Measurements from ENCODE around the gene GRID1.

GRID1 gene

DNA sequence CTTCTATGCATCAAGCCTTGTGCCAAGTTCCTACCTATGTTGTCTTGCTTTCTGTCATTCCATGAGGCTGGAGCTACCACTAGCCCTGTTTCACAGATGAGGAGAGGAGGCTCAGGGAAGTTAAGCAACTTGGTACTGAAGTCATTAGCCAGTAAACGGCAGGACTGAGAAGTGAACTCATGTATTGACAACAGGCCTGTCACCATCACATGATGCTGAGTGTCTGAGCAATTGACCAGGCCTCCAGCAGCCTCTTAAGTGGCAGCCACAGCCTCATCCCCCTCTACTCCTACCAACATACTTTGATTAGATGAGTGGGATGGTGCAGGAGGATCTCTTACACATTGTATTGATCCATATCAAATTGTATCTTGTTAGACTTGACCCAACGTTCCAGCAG is 317.6 kb downstream of the GRID1 start:
- H3K36me3 Mint-ChIP-seq (ENCODE audit: low read depth), result no peaks in the 10 kb centered on the region
- no peaks in the 10 kb centered on the region for H3K4me1 Mint-ChIP-seq (ENCODE audit: low read depth)
- no peaks in the 10 kb centered on the region for H3K9me3 Mint-ChIP-seq
- H3K4me3 Mint-ChIP-seq, result no peak overlapping the region
- intact Hi-C loops (cut with micrococcal nuclease), result no loop called here
- H3K27ac Mint-ChIP-seq, result no peak overlapping the region
- peaks cover 1% of the 10 kb centered on the region for H3K27me3 Mint-ChIP-seq

DNA sequence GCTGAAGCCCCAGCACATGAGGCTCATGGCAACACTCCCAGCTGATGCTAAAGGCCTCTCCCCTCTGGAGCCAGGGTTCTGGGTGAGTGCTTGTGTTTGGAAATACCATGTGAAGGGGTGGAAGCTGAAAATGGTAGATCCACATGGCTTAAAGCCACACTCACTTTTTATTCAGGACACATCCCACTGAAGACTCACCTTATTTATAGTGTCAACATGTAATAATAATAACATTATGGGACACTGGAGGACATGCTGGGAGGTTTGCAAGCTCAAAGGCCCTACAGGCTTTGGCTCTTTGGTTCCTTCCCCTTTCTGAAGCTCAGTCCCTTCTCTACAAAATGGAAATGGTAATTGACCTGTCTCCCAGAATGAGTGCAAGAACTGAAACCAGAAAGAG is 318.0 kb downstream of the GRID1 start:
- Mint-ChIP-seq H3K27me3 (peaks cover 1% of the 10 kb centered on the region), H3K9me3 (no peaks in the 10 kb centered on the region), H3K27ac (no peak overlapping the region), H3K4me3 (no peak overlapping the region), H3K4me1 (ENCODE audit: low read depth) (no peaks in the 10 kb centered on the region), H3K36me3 (ENCODE audit: low read depth) (no peaks in the 10 kb centered on the region)
- intact Hi-C loops (cut with micrococcal nuclease), result no loop called here

DNA sequence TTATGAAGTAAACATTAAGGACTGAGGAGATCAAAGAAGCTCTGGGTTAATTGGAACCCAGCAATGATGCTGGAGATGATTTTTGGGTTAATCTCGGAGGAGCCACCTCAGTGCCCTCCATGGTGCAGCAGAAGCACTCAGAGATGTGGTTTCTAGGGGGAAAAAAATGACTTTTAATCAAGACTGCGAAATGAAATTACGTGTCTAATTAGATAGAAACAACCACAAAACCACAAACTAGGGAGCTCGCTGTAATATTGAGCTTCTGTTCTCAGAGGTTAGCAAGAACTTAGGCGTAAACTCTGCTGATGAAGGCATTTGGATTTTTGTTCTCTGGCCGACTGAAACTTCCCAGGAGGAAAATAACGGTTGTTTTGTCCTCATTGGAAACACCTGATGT is 319.0 kb downstream of the GRID1 start:
- H3K9me3 Mint-ChIP-seq, result no peaks in the 10 kb centered on the region
- no peaks in the 10 kb centered on the region for H3K36me3 Mint-ChIP-seq (ENCODE audit: low read depth)
- H3K4me3 Mint-ChIP-seq, result no peak overlapping the region
- H3K4me1 Mint-ChIP-seq (ENCODE audit: low read depth), result no peaks in the 10 kb centered on the region
- intact Hi-C loops (cut with micrococcal nuclease), result no loop called here
- H3K27ac Mint-ChIP-seq, result no peak overlapping the region
- peaks cover 1% of the 10 kb centered on the region for H3K27me3 Mint-ChIP-seq

DNA sequence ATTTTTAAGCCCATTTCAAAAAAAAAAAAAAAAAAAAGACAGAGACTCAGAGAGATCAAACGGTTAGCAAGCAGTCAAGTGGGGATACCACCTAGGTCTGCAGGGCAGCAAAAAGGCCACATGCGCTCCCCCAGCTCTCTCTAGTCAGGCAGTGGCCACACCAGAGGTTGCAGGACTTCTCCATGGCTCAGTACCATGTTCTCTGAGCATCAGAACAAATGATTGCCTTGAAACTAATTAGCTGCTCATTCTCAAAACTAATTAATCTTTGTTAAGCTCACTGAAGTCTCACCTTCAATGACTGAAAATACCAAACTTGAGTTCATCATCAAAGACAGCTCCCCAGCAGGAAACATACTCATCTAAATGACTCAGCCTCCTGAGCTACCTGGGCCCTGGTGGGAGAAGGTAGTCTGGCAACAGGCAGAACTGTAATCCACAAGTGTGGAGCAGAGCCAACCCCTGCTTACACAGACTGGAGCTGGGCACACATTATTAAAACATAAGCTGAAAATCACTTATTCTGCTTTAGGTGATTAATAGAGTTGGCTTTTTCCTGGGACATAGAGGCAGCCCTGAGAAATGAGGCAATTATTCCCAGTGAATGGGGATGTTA is 319.6 kb downstream of the GRID1 start:
- Mint-ChIP-seq H3K9me3 (no peaks in the 10 kb centered on the region), H3K4me1 (ENCODE audit: low read depth) (no peaks in the 10 kb centered on the region), H3K27ac (no peak overlapping the region), H3K27me3 (peaks cover 1% of the 10 kb centered on the region), H3K36me3 (ENCODE audit: low read depth) (no peaks in the 10 kb centered on the region), H3K4me3 (no peak overlapping the region)
- intact Hi-C loops (cut with micrococcal nuclease), result no loop called here

DNA sequence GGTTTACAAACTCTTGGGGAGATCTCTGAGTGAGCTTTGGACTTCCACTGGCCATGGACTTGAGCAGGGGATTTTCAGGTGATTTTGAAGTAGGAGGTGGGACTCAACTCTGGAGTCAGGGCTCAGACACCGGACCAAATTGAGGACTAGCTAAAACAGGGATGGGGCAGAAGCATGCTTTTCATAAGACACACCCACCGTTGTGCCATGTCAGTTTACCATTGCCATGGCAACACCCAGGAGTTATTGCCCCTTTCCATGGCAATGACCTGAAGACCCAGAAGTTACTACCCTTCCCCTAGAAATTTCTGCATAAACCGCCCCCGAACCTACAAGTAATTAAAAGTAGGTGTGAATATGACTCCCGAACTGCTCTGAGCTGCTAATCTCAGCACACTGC is 320.7 kb downstream of the GRID1 start:
- Mint-ChIP-seq H3K27me3 (peaks cover 1% of the 10 kb centered on the region), H3K27ac (no peak overlapping the region), H3K4me3 (no peak overlapping the region), H3K36me3 (ENCODE audit: low read depth) (no peaks in the 10 kb centered on the region), H3K9me3 (no peaks in the 10 kb centered on the region), H3K4me1 (ENCODE audit: low read depth) (no peaks in the 10 kb centered on the region)
- intact Hi-C loops (cut with micrococcal nuclease), result no loop called here

DNA sequence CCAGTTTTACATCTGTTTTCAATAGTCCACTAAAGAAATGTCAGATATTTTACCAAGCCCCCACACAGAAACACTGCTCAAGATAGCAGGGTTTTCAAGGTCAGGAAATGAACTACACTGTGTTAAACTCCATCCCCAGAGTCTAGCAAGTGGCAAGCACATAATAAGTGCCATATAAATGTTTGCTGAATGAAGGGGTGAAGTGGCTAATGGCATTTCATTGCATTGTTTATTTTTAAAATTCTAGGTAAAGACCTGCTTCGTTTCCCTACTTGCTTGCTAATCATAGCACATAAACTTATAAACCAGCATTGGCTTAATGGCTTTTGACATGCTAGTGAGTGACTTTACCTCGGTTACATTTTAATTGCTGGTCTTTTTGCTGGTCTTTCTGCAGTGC is 322.6 kb downstream of the GRID1 start:
- Mint-ChIP-seq H3K4me3 (no peak overlapping the region), H3K36me3 (ENCODE audit: low read depth) (no peaks in the 10 kb centered on the region), H3K4me1 (ENCODE audit: low read depth) (no peaks in the 10 kb centered on the region), H3K27me3 (peaks cover 1% of the 10 kb centered on the region), H3K27ac (no peak overlapping the region), H3K9me3 (no peaks in the 10 kb centered on the region)
- intact Hi-C loops (cut with micrococcal nuclease), result no loop called here

DNA sequence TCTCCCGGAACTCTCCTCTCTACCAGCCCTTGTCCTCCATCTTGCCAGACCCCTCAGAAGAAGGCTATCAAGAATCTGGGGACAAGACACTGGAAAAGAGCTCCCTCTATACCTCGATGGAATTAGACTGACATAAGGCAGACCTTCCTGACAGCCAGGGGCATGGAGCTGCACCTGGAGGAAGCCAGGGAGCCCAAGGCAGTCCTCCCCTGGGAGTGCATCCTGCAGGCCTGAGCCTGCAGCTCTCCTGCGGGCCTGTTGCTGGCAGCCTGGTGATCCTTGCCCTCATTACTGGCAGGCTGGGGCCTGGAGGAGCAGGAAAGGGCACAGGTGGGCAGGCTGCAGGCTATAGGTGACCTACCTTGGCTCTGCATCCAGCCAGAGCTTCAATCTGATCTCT is 323.4 kb downstream of the GRID1 start:
- no peak overlapping the region for H3K27ac Mint-ChIP-seq
- peaks cover 1% of the 10 kb centered on the region for H3K27me3 Mint-ChIP-seq
- H3K36me3 Mint-ChIP-seq (ENCODE audit: low read depth), result no peaks in the 10 kb centered on the region
- H3K4me1 Mint-ChIP-seq (ENCODE audit: low read depth), result no peaks in the 10 kb centered on the region
- intact Hi-C loops (cut with micrococcal nuclease), result no loop called here
- no peak overlapping the region for H3K4me3 Mint-ChIP-seq
- no peaks in the 10 kb centered on the region for H3K9me3 Mint-ChIP-seq

DNA sequence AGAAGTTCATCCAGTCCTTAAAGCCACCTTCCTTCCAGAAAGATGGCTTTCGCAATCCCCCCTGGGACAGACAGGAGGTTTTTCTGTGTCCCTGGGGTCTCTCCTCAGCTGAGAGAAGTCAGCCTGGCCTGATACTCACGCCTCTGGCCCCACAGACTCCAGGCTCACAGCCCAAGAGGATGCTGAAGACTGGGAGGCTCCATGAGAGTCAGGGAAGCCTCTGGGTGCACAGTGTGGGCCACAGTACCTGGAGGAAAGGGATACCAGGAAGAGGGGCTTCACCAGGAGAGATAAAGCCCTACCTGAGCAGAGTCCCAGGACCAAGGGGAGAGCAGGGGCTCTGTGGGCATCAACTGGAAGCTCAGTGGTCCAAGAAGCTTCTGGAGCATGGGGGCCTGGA is 324.4 kb downstream of the GRID1 start:
- Mint-ChIP-seq H3K4me1 (ENCODE audit: low read depth) (no peaks in the 10 kb centered on the region), H3K9me3 (no peaks in the 10 kb centered on the region), H3K4me3 (no peak overlapping the region), H3K36me3 (ENCODE audit: low read depth) (no peaks in the 10 kb centered on the region), H3K27me3 (peaks cover 1% of the 10 kb centered on the region), H3K27ac (no peak overlapping the region)
- intact Hi-C loops (cut with micrococcal nuclease), result no loop called here

DNA sequence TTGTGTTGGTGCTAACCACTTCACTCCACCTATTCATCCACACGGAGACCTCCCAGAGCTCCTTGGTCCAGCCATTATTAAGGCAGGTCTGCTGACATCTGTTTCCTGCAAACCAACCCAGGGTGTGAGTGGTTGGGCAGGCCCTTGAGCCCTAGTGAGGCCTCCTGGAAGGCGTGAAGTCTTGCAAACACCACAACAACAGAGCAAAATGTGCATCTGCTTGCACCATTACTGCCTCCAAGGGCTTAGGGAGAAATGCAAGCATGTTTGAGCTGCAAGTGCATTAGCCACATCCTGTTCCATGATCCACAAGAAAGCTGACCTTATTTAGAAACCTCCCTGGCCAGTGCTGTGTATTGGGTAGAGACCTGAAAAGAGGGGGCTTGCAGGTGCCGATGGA is 325.5 kb downstream of the GRID1 start:
- no peak overlapping the region for H3K27ac Mint-ChIP-seq
- intact Hi-C loops (cut with micrococcal nuclease), result no loop called here
- peaks cover 1% of the 10 kb centered on the region for H3K27me3 Mint-ChIP-seq
- no peaks in the 10 kb centered on the region for H3K36me3 Mint-ChIP-seq (ENCODE audit: low read depth)
- H3K4me3 Mint-ChIP-seq, result no peak overlapping the region
- no peaks in the 10 kb centered on the region for H3K9me3 Mint-ChIP-seq
- H3K4me1 Mint-ChIP-seq (ENCODE audit: low read depth), result no peaks in the 10 kb centered on the region

DNA sequence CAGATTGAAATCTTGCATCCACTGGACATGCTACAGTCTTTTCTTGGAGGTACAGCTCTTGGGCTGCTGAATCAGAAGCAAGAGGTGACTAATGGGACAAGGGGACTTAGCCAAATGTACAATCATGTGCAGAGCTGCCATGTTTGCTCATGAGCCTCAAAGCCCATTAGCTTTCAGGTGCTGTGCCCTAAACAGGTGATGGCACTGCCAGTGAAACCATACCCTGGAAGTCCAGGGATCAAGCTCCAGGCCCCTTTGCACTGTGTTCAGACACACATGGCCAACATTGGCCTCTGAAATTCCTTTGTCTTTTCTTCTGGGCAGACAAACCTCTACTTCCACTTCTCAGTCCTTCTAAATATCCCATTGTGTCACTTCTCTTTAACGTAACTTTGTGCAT is 328.2 kb downstream of the GRID1 start:
- Mint-ChIP-seq H3K27ac (no peak overlapping the region), H3K9me3 (no peaks in the 10 kb centered on the region), H3K4me1 (ENCODE audit: low read depth) (no peaks in the 10 kb centered on the region), H3K27me3 (no peaks in the 10 kb centered on the region), H3K36me3 (ENCODE audit: low read depth) (no peaks in the 10 kb centered on the region), H3K4me3 (no peak overlapping the region)
- intact Hi-C loops (cut with micrococcal nuclease), result no loop called here

DNA sequence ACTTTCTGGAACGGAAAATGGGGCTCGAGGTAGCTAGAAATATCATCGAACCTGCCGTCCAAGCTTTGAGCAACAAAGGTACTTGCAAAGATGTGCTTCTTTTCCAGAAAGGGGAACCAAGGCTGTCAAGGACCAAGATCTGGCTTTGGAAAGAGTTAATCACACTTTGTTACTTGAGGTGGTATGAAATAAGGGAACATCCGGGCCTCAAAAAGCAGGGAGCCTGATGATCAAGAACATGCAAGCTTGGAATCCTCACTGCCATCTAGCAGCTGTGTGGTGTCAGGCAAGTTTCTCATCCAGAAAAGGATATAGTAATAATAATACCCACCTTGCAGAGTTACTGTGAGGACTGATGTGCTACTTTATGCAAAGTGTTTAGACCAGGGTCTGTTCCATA is 329.5 kb downstream of the GRID1 start:
- Mint-ChIP-seq H3K4me3 (no peak overlapping the region), H3K27me3 (no peaks in the 10 kb centered on the region), H3K4me1 (ENCODE audit: low read depth) (no peaks in the 10 kb centered on the region), H3K9me3 (no peaks in the 10 kb centered on the region), H3K27ac (no peak overlapping the region), H3K36me3 (ENCODE audit: low read depth) (no peaks in the 10 kb centered on the region)
- intact Hi-C loops (cut with micrococcal nuclease), result no loop called here

DNA sequence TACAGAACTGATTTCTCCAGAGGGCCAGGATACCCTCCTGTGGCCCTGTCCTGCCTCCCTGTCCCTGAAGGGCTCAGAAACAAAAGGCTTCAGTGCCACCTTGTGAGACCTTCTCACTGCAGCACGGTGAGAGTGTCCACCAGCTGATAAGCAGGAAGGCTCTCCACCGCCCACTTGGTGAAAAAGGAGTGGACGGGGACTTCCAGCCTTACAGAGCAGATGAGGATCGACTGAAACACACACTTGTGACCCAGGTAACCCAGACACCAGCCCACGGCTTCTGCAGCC is 330.1 kb downstream of the GRID1 start:
- Mint-ChIP-seq H3K4me3 (no peak overlapping the region), H3K9me3 (no peaks in the 10 kb centered on the region), H3K36me3 (ENCODE audit: low read depth) (no peaks in the 10 kb centered on the region), H3K4me1 (ENCODE audit: low read depth) (no peaks in the 10 kb centered on the region), H3K27ac (no peak overlapping the region), H3K27me3 (no peaks in the 10 kb centered on the region)
- intact Hi-C loops (cut with micrococcal nuclease), result no loop called here

DNA sequence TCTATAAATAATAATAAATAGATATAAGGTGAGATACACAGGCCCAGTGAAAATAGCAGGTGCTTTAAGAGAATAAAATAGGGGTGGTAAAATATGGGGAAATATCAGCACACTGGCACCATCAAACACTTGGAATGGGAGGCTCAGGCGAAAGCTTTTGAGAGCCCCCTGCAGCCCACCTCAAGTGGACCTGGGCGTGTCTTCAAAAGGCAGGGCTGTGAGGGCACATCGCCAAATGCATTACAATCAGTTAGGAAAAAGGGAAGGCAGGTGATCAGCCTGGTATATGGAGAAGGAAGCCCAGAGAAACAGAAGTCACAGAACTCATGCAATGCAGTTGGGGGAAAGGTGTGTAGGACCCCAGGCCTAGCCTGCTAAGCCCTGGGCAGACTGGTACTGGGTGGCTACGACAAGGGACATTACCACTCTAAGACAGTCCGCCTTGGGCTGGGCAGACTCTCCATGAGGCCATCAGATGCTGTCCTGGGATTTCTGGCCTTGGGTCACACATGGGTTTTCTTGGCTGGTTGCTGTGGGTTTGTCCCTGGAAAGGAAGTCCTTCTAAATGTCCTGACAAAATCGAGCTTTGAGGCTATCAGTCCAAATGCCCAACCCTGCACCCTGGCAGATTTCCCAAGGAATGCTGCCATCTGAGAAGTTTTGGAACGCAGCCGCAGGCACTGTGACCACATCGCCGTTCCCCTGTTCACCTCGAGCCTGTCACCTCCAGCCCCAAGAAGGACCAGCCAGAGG is 330.6 kb downstream of the GRID1 start:
- intact Hi-C loops (cut with micrococcal nuclease), result no loop called here
- Mint-ChIP-seq H3K27ac (no peak overlapping the region), H3K9me3 (no peaks in the 10 kb centered on the region), H3K36me3 (ENCODE audit: low read depth) (no peaks in the 10 kb centered on the region), H3K4me1 (ENCODE audit: low read depth) (no peaks in the 10 kb centered on the region), H3K4me3 (no peak overlapping the region), H3K27me3 (no peaks in the 10 kb centered on the region)

DNA sequence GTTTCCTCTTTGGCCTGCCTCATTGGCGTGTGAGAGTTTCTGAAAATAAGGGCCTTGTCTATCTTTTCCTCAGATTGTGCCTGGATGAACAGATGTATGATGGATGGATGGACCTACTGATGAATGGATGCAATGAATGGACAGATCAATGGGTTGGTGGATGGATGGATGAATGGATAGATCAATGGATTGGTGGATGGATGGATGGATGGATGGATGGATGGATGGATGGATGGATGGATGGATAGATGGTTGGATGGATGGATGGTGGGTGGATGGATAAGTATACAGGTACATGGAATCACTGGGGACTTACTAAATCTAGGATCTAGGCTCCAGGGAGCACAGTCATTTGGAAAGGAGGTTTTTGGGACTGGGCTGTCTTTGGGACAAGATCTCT is 331.9 kb downstream of the GRID1 start:
- no peaks in the 10 kb centered on the region for H3K27me3 Mint-ChIP-seq
- no peaks in the 10 kb centered on the region for H3K9me3 Mint-ChIP-seq
- no peaks in the 10 kb centered on the region for H3K36me3 Mint-ChIP-seq (ENCODE audit: low read depth)
- H3K4me3 Mint-ChIP-seq, result no peak overlapping the region
- intact Hi-C loops (cut with micrococcal nuclease), result no loop called here
- no peak overlapping the region for H3K27ac Mint-ChIP-seq
- no peaks in the 10 kb centered on the region for H3K4me1 Mint-ChIP-seq (ENCODE audit: low read depth)

DNA sequence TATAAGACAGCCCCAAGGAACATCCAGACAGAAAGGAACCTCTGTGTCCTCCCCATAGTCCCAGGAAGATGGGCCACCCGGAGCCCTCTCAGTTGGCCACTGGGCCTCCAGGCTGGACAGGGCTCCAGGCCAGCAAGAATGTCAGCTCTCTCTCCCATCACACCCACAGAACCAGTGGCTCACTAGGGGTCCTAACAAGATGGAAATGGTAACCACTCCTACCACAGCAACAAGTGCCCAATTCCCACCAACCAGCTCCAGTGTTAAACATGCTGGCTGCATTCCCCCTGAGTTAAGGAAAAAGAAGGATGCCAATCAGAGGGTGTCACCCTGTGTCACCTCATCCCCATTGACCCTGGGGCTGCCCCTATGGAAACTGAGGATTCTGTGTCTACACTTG is 333.0 kb downstream of the GRID1 start:
- H3K4me3 Mint-ChIP-seq, result no peak overlapping the region
- no peaks in the 10 kb centered on the region for H3K27me3 Mint-ChIP-seq
- no peaks in the 10 kb centered on the region for H3K4me1 Mint-ChIP-seq (ENCODE audit: low read depth)
- H3K27ac Mint-ChIP-seq, result no peak overlapping the region
- no peaks in the 10 kb centered on the region for H3K36me3 Mint-ChIP-seq (ENCODE audit: low read depth)
- no peaks in the 10 kb centered on the region for H3K9me3 Mint-ChIP-seq
- intact Hi-C loops (cut with micrococcal nuclease), result no loop called here

Measured in dendritic cell treated with granulocyte-macrophage colony-stimulating factor and Interleukin-4, amounts not matched to agents 40 ng/mL and 50 ng/mL, for 4 days (primary cell).